ENCODE results near the gene CALHM6. TPM values are rescaled to one million over a fixed set of nuclear protein-coding genes. Genes with fewer than 3 reads are reported as not detected.

Gene CALHM6
- total RNA-seq, 2 experiments from 2014 or later = 10.9 to 11.3 TPM

DNA sequence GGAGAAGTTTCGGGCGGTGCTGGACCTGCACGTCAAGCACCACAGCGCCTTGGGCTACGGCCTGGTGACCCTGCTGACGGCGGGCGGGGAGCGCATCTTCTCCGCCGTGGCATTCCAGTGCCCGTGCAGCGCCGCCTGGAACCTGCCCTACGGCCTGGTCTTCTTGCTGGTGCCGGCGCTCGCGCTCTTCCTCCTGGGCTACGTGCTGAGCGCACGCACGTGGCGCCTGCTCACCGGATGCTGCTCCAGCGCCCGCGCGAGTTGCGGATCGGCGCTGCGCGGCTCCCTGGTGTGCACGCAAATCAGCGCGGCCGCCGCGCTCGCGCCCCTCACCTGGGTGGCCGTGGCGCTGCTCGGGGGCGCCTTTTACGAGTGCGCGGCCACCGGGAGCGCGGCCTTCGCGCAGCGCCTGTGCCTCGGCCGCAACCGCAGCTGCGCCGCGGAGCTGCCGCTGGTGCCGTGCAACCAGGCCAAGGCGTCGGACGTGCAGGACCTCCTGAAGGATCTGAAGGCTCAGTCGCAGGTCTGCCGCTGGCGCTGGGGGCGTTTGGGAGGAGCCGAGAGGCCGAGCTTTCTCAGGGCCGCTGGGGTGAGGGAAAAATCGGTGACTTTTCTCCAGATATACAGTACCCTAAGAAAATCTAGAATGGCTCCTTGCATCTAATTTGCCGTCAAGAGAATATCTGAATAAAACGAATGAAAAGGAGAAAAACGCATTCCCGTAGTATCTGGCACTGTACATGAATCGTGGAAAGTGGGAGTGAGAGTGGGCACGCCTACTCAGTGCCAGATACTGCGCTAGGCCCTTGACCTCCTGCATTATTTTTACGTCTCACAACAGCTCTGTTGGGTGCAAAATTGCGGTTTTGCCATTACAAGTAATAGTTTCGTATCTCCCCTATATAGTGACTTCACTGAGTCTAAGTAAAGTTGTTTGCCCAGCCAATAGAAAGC, 1.0 kb downstream of the CALHM6 start:
- ChIA-PET CTCF (no interaction called here), POLR2A (no interaction called here)
- no peaks in the 10 kb centered on the region for H3K9me3 Mint-ChIP-seq
- peaks cover 25% of the 10 kb centered on the region for H3K27me3 Mint-ChIP-seq
- TF ChIP-seq, protein P1, sequence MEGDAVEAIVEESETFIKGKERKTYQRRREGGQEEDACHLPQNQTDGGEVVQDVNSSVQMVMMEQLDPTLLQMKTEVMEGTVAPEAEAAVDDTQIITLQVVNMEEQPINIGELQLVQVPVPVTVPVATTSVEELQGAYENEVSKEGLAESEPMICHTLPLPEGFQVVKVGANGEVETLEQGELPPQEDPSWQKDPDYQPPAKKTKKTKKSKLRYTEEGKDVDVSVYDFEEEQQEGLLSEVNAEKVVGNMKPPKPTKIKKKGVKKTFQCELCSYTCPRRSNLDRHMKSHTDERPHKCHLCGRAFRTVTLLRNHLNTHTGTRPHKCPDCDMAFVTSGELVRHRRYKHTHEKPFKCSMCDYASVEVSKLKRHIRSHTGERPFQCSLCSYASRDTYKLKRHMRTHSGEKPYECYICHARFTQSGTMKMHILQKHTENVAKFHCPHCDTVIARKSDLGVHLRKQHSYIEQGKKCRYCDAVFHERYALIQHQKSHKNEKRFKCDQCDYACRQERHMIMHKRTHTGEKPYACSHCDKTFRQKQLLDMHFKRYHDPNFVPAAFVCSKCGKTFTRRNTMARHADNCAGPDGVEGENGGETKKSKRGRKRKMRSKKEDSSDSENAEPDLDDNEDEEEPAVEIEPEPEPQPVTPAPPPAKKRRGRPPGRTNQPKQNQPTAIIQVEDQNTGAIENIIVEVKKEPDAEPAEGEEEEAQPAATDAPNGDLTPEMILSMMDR (IDR thresholded peaks at IDR 0.05) = peak; percentile 11
- DNase-seq = peak; percentile 72
- peak overlapping the region; percentile 69 for H3K4me3 Mint-ChIP-seq
- ATAC-seq = peak; percentile 93
- H3K27ac Mint-ChIP-seq = peak overlapping the region; percentile 62
- intact Hi-C loops (cut with micrococcal nuclease) = loop anchor here (5.0 kb wide), 1 partner anchor 185 kb away; the partner anchor contains the start of gene TSPYL1
- H3K4me1 Mint-ChIP-seq (ENCODE audit: low read depth) = peaks cover 18% of the 10 kb centered on the region
- no peaks in the 10 kb centered on the region for H3K36me3 Mint-ChIP-seq (ENCODE audit: low read depth)

DNA sequence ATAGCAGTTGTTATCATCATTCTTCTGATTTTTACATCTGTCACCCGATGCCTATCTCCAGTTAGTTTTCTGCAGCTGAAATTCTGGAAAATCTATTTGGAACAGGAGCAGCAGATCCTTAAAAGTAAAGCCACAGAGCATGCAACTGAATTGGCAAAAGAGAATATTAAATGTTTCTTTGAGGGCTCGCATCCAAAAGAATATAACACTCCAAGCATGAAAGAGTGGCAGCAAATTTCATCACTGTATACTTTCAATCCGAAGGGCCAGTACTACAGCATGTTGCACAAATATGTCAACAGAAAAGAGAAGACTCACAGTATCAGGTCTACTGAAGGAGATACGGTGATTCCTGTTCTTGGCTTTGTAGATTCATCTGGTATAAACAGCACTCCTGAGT, 2.1 kb downstream of the CALHM6 start:
- H3K9me3 Mint-ChIP-seq = no peaks in the 10 kb centered on the region
- ATAC-seq (no peak), DNase-seq (no peak)
- intact Hi-C loops (cut with micrococcal nuclease) = loop anchor here (5.0 kb wide), 1 partner anchor 186 kb away; the partner anchor contains the start of gene TSPYL1
- peaks cover 18% of the 10 kb centered on the region for H3K4me1 Mint-ChIP-seq (ENCODE audit: low read depth)
- H3K4me3 Mint-ChIP-seq = no peak overlapping the region
- POLR2A ChIA-PET = no interaction called here
- CTCF ChIA-PET = interaction anchor here (1.4 kb wide), 1 partner anchor 100 kb away, joined by 3 read pairs; no protein-coding TSS in a partner anchor
- no peaks in the 10 kb centered on the region for H3K36me3 Mint-ChIP-seq (ENCODE audit: low read depth)
- peaks cover 25% of the 10 kb centered on the region for H3K27me3 Mint-ChIP-seq
- H3K27ac Mint-ChIP-seq = no peak overlapping the region
- TF ChIP-seq, protein P1 (IDR thresholded peaks at IDR 0.05) = no peak

DNA sequence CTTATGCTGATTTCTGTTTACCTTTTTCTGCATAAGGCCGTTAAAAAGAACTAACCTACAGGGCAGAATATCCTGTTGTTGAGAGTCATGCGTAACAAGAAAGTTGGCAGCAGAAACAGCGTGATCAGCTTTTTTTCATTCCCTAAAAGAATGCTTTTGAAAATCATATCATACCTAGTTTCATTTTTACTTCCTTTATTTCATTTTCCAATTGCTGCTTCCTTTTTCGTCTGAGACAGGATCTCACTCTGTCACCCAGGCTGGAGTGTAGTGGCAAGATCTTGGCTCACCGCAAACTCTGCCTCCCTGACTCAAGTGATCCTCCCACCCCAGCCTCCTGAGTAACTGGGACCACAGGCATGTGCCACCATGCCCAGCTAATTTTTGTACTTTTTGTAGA, 4.1 kb downstream of the CALHM6 start:
- no peak for ATAC-seq
- DNase-seq = no peak
- Mint-ChIP-seq H3K4me1 (ENCODE audit: low read depth) (peaks cover 18% of the 10 kb centered on the region), H3K36me3 (ENCODE audit: low read depth) (no peaks in the 10 kb centered on the region), H3K4me3 (no peak overlapping the region), H3K9me3 (no peaks in the 10 kb centered on the region), H3K27ac (no peak overlapping the region), H3K27me3 (peaks cover 24% of the 10 kb centered on the region)
- intact Hi-C loops (cut with micrococcal nuclease) = no loop called here
- TF ChIP-seq, protein P1 (IDR thresholded peaks at IDR 0.05) = no peak
- ChIA-PET POLR2A (no interaction called here), CTCF (interaction anchor here (0.8 kb wide), 1 partner anchor 72 kb away, joined by 3 read pairs; no protein-coding TSS in a partner anchor)

DNA sequence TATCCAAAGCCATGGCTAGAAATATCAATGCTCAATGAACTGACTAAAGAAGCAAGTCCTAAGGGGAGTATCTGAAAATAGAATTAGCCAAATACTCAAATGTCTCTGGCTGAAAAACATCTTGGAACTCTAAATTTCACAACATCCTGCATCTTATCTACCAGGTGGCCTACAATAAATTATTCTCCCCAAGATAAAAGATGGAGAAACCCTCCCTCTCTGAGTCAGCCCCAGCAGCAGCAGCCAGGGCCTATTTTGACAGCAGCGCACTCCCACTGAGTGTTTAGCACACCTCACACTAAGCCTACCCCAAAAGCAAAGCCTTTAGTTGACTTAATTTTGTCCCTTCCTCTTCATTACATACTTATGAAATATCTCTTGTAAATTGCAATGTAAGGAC, 5.9 kb downstream of the CALHM6 start:
- H3K27me3 Mint-ChIP-seq = peaks cover 11% of the 10 kb centered on the region
- no peaks in the 10 kb centered on the region for H3K9me3 Mint-ChIP-seq
- POLR2A ChIA-PET = no interaction called here
- CTCF ChIA-PET = no interaction called here
- DNase-seq (no peak), ATAC-seq (no peak)
- intact Hi-C loops (cut with micrococcal nuclease) = no loop called here
- no peaks in the 10 kb centered on the region for H3K36me3 Mint-ChIP-seq (ENCODE audit: low read depth)
- peaks cover 7% of the 10 kb centered on the region for H3K4me1 Mint-ChIP-seq (ENCODE audit: low read depth)
- TF ChIP-seq, protein P1 (IDR thresholded peaks at IDR 0.05) = no peak
- H3K27ac Mint-ChIP-seq = no peak overlapping the region
- no peak overlapping the region for H3K4me3 Mint-ChIP-seq

DNA sequence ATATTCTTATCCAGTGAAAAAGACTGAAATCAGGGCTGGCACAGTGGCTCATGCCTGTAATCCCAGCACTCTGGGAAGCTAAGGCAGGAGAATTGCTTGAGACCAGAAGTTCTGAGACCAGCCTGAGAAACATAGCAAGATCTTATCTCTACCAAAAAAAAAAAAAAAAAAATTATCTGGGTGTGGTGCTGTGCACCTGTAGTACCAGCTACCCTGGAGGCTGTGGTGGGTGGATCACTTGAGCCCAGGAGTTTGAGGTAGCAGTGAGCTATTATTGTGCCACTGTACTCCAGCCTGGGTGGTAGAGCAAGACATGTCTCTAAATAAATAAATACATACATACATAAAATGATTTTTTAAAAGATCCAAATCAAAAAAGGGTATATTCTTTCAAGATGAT, 6.3 kb downstream of the CALHM6 start:
- Mint-ChIP-seq H3K27me3 (peaks cover 11% of the 10 kb centered on the region), H3K9me3 (no peaks in the 10 kb centered on the region), H3K36me3 (ENCODE audit: low read depth) (no peaks in the 10 kb centered on the region), H3K4me1 (ENCODE audit: low read depth) (peaks cover 6% of the 10 kb centered on the region), H3K4me3 (no peak overlapping the region), H3K27ac (no peak overlapping the region)
- no peak for ATAC-seq
- POLR2A ChIA-PET = no interaction called here
- intact Hi-C loops (cut with micrococcal nuclease) = no loop called here
- DNase-seq = no peak
- TF ChIP-seq, protein P1 (IDR thresholded peaks at IDR 0.05) = no peak
- CTCF ChIA-PET = no interaction called here

Data from activated CD8-positive, alpha-beta T cell treated with anti-CD3 and anti-CD28 coated beads for 36 hours (primary cell).